ENCODE results near the gene PAX2.

PAX2 gene

GRCh38 chr10:100808876-100809275 lies 63.5 kb downstream of the PAX2 start:
- CTCF ChIA-PET: no interaction called here
- POLR2A ChIA-PET: no interaction called here

GRCh38 chr10:100810091-100810834 lies 64.9 kb downstream of the PAX2 start:
- H3K4me3 ChIP-seq (ENCODE audit: low read depth, low read length): no peak overlapping the region
- no peak for TF ChIP-seq CTCF (IDR thresholded peaks at IDR 0.05; ENCODE audit: insufficient read depth, low read length, missing control alignments)
- no peak for DNase-seq (ENCODE audit: low read depth, low spot score)
- POLR2A ChIA-PET: interaction anchor here (0.6 kb wide), 1 partner anchor 132 kb away, joined by 5 read pairs; no protein-coding TSS in a partner anchor
- CTCF ChIA-PET: no interaction called here

More at GRCh38 chr10:100808876-100809275, 63.5 kb downstream of the PAX2 start:
- no peak for DNase-seq (ENCODE audit: low read depth, low spot score)
- TF ChIP-seq CTCF (IDR thresholded peaks at IDR 0.05; ENCODE audit: insufficient read depth, low read length, missing control alignments): no peak
- H3K4me3 ChIP-seq (ENCODE audit: low read depth, low read length): no peak overlapping the region

GRCh38 chr10:100810835-100811116 lies 65.4 kb downstream of the PAX2 start:
- TF ChIP-seq CTCF (IDR thresholded peaks at IDR 0.05; ENCODE audit: insufficient read depth, low read length, missing control alignments): no peak
- no peak overlapping the region for H3K4me3 ChIP-seq (ENCODE audit: low read depth, low read length)
- ChIA-PET POLR2A (no interaction called here), CTCF (no interaction called here)
- no peak for DNase-seq (ENCODE audit: low read depth, low spot score)

- ChIA-PET POLR2A (no interaction called here), CTCF (no interaction called here)
- no peak for DNase-seq (ENCODE audit: low read depth, low spot score)
- no peak overlapping the region for H3K4me3 ChIP-seq (ENCODE audit: low read depth, low read length)
- TF ChIP-seq CTCF (IDR thresholded peaks at IDR 0.05; ENCODE audit: insufficient read depth, low read length, missing control alignments): no peak
These were observed 65.9 kb downstream of the PAX2 start for GRCh38 chr10:100811261-100811660.

GRCh38 chr10:100811752-100812750 lies 66.7 kb downstream of the PAX2 start:
- ChIA-PET CTCF (no interaction called here), POLR2A (no interaction called here)
- no peak overlapping the region for H3K4me3 ChIP-seq (ENCODE audit: low read depth, low read length)
- DNase-seq (ENCODE audit: low read depth, low spot score): no peak
- TF ChIP-seq CTCF (IDR thresholded peaks at IDR 0.05; ENCODE audit: insufficient read depth, low read length, missing control alignments): no peak

- ChIA-PET CTCF (no interaction called here), POLR2A (no interaction called here)
- H3K4me3 ChIP-seq (ENCODE audit: low read depth, low read length): no peak overlapping the region
- no peak for TF ChIP-seq CTCF (IDR thresholded peaks at IDR 0.05; ENCODE audit: insufficient read depth, low read length, missing control alignments)
- DNase-seq (ENCODE audit: low read depth, low spot score): no peak
These were observed 67.6 kb downstream of the PAX2 start for GRCh38 chr10:100812978-100813377.

Data from AG04449 (cell line).